HEK293T (cell line): ENCODE measurements around the gene ALG12.

Experiments
- ARNT ChIP-seq: fragments of 450-650 bp; IDR thresholded peaks from 2 replicates; pipeline ENCODE4 v1.6.1; 2017; ENCODE audit warnings: mild to moderate bottlenecking
- BHLHE40 ChIP-seq: fragments of 450-650 bp; IDR thresholded peaks from 2 replicates; pipeline ENCODE4 v1.6.1; 2016; ENCODE audit warnings: mild to moderate bottlenecking, moderate library complexity, borderline replicate concordance
- CTBP1 ChIP-seq: fragments of 450-650 bp; IDR thresholded peaks from 2 replicates; pipeline ENCODE4 v1.6.1; 2016; ENCODE audit warnings: borderline replicate concordance
- ELF4 ChIP-seq: fragments of 450-650 bp; IDR thresholded peaks from 2 replicates; pipeline ENCODE4 v1.6.1; 2017; ENCODE audit warnings: antibody characterized with exemption
- FOXK2 ChIP-seq: fragments of 450-650 bp; IDR thresholded peaks from 2 replicates; pipeline ENCODE4 v1.6.1; 2016; ENCODE audit warnings: mild to moderate bottlenecking
- FOXM1 ChIP-seq: fragments of 450-650 bp; IDR thresholded peaks from 2 replicates; pipeline ENCODE4 v1.6.1; 2017; ENCODE audit warnings: mild to moderate bottlenecking, borderline replicate concordance
- HDGF ChIP-seq: fragments of 450-650 bp; IDR thresholded peaks from 2 replicates; pipeline ENCODE4 v1.6.1; 2017; ENCODE audit warnings: antibody characterized with exemption, borderline replicate concordance
- L3MBTL2 ChIP-seq: fragments of 450-650 bp; conservative IDR thresholded peaks from 2 replicates; pipeline ENCODE4 v1.6.1; 2016; ENCODE audit warnings: mild to moderate bottlenecking
- SP1 ChIP-seq: fragments of 450-650 bp; IDR thresholded peaks from 2 replicates; pipeline ENCODE4 v1.6.1; 2017
- SUZ12 ChIP-seq: fragments of 450-650 bp; IDR thresholded peaks from 2 replicates; pipeline ENCODE4 v1.6.1; 2016; ENCODE audit warnings: mild to moderate bottlenecking
- ZNF384 ChIP-seq: fragments of 450-650 bp; IDR thresholded peaks from 2 replicates; pipeline ENCODE4 v1.6.1; 2016

DNA sequence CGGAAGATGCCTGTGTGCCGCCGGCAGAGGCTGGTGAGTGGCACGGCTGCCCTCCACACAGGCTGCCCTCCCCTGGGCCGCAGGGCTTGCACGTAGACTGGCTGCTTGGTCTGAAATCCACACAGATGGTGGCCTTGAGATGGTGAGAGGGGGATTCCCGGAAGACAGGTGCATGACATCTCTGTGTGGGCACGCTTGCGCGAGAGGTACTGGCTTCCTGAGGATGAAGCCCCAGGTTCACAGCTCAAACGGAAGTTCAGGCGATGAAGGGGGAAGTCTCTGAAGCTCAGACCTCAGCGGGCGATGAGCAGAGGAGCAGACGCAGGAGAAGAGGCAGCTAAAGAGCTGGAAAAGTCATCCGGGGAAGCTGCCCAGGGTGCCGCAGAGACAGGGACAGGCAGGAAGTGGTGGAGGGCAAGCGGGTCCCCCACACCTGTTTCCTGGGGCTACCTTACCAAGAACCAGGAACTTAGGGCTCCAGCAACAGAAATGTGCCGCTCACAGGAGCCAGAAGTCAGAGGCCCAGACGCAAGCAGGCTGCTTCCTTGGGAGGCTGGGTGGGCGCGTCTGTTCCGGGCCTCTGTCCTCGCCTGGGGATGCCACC, 7.4 kb upstream of the ALG12 start:
- TF ChIP-seq L3MBTL2 (no peak), SUZ12 (no peak), HDGF (no peak), ARNT (no peak), BHLHE40 (no peak), ELF4 (no peak), FOXK2 (no peak), CTBP1 (no peak), FOXM1 (no peak), ZNF384 (no peak), SP1 (no peak)
